ENCODE data around the gene VAPA.

DNA sequence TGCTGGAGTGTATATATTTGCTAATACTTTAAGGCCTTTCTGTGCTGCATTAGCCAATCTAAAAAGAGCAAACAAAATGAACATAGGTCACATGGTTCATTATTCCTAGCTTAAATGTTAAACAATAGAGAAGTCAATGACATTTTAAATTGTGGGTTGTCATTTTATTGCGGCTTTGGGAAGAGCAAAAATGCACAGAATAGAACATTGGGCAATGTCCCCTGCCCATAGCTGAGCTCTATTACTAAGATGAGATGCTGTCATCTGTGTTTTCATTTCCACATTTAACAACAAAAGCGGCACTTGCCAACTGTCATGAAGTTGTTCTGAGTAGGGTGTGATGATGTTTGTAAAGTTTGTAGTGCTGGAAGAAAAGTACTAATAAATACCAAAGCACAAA, 3.2 kb upstream of the VAPA start:
- no peak for TF ChIP-seq EP300 (IDR thresholded peaks at IDR 0.05)
- TF ChIP-seq, protein P1, sequence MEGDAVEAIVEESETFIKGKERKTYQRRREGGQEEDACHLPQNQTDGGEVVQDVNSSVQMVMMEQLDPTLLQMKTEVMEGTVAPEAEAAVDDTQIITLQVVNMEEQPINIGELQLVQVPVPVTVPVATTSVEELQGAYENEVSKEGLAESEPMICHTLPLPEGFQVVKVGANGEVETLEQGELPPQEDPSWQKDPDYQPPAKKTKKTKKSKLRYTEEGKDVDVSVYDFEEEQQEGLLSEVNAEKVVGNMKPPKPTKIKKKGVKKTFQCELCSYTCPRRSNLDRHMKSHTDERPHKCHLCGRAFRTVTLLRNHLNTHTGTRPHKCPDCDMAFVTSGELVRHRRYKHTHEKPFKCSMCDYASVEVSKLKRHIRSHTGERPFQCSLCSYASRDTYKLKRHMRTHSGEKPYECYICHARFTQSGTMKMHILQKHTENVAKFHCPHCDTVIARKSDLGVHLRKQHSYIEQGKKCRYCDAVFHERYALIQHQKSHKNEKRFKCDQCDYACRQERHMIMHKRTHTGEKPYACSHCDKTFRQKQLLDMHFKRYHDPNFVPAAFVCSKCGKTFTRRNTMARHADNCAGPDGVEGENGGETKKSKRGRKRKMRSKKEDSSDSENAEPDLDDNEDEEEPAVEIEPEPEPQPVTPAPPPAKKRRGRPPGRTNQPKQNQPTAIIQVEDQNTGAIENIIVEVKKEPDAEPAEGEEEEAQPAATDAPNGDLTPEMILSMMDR (IDR thresholded peaks at IDR 0.05), result no peak
- TF ChIP-seq POLR2A (IDR thresholded peaks at IDR 0.05), result no peak
